ENCODE data around the gene TAF1.
"Not testable (repeated sequence)": the region's sequence is repeated elsewhere in the genome, so short reads cannot be mapped to it uniquely, and the experiment has no call there.

GRCh38 chrX:71502080-71502479 is 135.9 kb downstream of the TAF1 start:
- not testable (repeated sequence) for TF ChIP-seq POLR2A (IDR thresholded peaks at IDR 0.05; ENCODE audit: low read depth, low read length); CTCF (IDR thresholded peaks at IDR 0.05; ENCODE audit: extremely low read depth in 1 of 2, insufficient read depth in 1 of 2, low read depth in 1 of 2, low read length in 2 of 2); EZH2 (IDR thresholded peaks at IDR 0.05; ENCODE audit: borderline replicate concordance, low read depth, low read length, severe bottlenecking); POLR2AphosphoS5 (IDR thresholded peaks at IDR 0.05; ENCODE audit: insufficient read depth, low read depth, low read length); GATA2 (IDR thresholded peaks at IDR 0.05; ENCODE audit: insufficient read depth, insufficient read length, low read depth, low read length); MYC (IDR thresholded peaks at IDR 0.05; ENCODE audit: low read depth, low read length); FOS (IDR thresholded peaks at IDR 0.05; ENCODE audit: borderline replicate concordance, insufficient read depth, low read length)
